ENCODE results near the gene CAVIN1.
"Not testable (repeated sequence)": the region's sequence is repeated elsewhere in the genome, so short reads cannot be mapped to it uniquely, and the experiment has no call there.

Gene CAVIN1

DNA sequence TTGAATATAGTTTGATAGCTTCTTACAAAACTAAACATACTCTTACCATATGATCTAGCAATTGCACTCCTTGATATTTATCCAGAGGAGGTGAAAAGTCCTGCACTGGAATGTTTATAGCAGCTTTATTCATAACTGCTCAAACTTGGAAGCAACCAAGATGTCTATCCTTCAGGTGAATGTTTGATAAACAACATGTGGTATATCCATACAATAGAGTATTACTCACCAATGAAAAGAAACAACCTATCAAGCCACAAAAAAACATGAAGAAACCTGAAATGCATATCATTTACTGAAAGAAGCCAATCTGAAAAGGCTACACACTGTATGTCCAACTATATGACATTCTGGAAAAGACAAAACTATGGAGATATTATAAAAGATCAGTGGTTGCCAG is 50.9 kb downstream of the CAVIN1 start:
- no peak for DNase-seq

DNA sequence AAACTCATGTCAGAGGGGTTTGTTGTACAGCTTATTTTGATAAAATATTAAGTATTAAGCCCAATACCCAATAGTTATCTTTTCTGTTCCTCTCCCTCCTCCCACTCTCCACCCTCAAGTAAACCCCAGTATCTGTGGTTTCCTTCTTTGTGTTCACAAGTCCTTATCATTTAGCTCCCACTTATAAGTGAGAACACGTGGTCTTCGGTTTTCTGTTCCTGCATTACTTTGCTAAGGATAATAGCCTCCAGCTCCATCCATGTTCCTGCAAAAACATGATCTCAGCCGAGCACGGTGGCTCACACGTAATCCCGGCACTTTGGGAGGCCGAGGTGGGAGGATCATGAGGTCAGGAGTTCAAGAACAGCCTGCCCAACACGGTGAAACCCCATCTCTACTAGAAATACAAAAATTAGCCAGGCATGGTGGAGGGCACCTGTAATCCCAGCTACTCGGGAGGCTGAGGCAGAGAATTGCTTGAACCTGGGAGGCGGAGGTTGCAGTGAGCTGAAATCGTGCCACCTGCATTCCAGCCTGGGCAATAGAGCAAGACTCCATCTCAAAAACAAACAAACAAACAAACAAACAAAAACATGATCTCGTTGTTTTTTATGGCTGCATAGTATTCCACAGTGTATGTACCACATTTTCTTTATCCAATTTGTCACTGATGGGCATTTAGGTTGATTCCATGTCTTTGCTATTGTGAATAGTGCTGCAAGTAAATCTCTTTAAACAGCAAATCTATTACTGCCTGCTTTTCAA is 54.1 kb downstream of the CAVIN1 start:
- DNase-seq: not testable (repeated sequence)

DNA sequence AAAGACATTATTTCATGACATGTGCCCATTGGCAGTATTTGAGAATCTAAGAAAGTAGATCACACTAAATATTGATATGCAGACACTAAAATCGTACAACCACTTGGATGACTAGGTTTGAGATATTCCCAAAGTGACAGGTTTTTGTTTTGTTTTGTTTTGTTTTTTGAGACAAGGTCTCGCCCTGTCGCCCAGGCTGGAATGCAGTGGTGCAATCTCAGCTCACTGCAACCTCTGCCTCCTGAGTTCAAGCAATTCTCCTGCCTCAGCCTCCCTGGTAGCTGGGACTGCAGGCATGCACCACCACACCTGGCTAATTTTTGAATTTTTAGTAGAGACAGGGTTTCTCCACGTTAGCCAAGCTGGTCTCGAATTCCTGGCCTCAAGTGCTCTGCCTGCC is 54.7 kb downstream of the CAVIN1 start:
- DNase-seq: not testable (repeated sequence)

DNA sequence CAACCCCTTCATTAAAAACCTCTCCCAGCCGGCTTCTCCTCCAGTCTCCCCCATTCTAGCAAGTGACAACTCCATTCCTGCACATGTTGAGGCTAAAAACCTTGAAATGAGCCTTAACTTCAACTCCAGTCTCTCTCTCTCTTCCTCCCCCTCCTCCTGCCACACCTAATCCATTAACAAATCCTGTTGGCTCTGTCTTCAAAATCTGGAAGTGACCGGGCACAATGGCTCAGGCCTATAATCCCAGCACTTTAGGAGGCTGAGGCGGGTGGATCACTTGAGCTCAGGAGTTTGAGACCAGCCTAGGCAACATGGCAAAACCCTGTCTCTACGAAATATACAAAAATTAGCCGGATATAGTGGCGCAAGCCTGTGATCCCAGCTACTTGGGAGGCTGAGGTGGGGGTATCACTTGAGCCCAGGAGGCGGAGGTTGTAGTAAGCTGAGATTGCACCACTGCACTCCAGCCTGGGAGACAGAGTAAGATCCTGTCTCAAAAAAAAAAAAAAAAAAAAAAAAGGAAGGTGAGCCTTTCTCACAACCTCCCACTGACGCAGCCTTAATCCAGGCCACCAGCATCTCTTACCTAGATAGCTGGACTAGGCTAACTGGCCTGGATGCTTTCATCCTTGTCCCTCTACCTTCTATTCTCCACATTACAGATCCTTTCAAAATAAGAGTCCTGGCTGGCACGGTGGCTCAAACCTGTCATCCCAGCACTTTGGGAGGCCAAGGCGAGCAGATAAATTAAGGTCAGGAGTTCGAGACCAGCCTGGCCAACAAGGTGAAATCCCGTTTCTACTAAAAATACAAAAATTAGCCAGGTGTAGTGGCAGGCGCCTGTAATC is 56.7 kb downstream of the CAVIN1 start:
- DNase-seq: not testable (repeated sequence)

DNA sequence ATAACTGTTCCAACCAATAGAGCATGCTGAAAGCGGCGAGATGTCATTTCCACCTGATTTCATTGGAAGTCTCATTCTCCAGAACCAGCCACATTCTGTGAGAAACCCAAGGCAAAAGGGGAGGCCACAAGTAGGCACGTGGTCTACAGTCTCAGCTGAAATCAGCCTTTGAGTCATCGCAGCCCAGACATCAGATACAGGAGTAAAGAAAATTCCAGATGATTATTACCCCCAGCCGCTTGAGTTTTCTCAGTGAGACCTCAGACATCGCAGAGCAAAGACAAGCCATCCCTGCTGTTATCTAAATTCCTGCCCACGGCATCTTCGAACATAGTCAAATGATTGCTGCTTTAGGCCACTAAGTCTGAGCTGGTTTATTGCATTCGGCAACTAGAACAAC is 57.9 kb downstream of the CAVIN1 start:
- no peak for DNase-seq

DNA sequence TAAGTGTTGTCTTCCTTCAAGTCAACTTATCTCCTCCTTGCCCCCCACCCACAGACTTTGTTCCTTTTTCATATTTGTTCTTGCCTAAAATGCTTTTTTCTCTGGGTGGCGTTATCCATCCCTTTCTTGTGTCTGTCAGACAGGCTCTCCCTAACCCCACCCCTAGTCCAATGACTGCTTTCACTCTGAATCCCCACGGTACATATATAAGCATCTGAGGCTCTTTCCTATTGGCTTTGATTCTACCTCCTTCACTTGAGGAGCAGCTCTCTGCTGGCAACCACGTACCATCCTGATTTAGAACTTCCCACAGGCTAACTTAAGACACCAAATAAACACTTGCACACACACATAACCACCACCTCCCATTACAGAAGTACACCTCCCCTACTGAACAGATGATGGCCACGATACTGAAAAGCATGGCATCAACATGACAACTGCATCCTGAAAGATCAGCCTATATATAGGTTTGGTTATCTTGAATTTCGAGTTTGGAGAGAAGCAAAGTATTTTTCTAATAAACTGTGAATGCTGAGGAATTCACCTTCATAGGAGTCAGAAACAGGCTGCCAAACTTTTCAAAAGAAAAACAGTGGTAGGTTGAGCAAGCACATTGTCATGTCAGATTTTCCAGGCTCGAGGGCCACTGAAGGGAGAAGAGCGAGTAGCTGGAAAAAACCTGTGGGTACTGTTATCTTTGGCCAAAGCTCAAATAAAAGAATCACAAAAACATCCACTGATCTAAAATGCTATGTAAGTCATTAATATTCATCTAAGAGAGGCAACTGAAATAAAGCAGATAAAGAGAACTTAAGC is 59.1 kb downstream of the CAVIN1 start:
- no peak for DNase-seq

DNA sequence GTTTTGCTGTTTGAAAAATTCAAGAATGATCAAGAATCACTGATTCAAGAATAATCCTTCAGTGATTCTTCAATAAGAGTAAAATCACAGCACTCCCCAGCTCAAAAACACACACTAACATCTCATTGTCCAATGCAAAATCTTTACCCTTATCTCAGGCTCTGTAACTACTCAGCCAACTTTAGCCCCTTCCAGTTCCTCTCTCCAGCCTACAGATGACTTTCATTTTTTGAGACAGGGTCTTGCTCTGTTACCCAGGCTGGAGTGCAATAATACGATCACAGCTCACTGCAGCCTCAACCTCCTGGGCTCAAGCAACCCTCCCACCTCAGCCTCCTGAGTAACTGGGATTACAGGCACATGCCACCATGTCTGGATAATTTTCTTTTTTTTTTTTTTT is 59.8 kb downstream of the CAVIN1 start:
- DNase-seq: no peak

DNA sequence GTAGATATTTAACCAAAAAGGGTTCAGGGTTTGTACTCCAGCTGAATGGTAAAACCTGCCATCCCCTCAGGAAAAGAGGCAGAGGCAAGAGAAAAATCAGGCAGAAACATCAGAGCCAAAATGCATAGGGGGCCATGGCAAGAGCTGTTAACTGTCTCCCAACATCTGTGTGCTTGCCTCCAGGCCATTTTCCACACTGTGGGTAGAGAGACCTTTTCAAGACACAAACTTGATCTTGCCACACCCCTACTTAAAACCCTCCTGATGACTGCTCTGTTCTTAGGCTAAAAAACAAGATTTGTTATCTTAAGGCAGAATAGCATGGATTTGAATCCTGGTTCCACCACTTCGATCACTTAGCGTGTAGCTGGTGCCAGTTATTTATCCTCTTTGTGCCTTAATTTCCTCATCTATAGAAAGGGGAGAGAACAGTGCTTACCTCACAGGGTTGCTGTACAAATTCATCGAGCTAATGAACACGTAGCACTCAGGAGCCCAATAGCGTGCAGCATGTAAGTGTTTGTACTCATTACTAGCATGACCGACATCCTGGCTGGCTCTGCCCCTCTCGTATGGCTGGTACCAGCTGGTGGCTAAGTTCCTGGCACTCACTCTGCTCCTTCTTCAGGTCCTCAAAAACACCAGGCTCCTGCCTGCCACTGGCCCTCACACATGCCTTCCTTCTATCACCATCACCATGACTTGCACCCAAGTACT is 60.7 kb downstream of the CAVIN1 start:
- no peak for DNase-seq

DNA sequence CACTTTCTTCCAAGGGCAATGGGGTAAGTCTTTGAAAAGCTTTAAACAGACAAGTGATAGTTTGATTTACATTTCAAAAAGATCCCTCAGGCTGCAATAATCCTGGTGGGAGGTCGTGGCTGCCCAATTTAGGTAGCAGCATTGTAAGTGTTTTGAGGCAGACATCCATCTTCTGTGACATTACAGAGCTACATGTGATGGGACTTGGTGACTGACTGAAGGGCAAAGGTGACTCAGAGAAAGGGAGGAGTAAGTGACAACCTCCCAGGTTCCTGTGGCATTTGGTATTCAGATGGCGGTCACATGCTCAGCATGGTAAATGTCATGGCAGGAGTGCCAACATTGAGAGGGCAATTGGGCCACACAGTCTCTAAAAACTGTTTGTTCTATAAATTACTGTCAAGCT is 61.3 kb downstream of the CAVIN1 start:
- DNase-seq: no peak

DNA sequence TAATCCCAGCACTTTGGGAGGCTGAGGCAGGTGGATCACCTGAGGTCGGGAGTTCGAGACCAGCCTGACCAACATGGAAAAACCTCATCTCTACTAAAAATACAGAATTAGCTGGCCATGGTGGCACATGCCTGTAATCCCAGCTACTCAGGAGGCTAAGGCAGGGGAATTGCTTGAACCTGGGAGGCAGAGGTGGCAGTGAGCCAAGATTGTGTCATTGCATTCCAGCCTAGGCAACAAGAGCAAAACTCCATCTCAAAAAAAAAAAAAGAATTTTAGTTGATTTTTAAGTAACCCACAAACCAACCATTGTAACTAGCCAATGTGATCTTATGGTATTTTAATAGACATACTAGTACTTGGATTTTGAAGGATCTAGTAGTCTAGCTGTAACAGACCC is 62.7 kb downstream of the CAVIN1 start:
- not testable (repeated sequence) for DNase-seq

DNA sequence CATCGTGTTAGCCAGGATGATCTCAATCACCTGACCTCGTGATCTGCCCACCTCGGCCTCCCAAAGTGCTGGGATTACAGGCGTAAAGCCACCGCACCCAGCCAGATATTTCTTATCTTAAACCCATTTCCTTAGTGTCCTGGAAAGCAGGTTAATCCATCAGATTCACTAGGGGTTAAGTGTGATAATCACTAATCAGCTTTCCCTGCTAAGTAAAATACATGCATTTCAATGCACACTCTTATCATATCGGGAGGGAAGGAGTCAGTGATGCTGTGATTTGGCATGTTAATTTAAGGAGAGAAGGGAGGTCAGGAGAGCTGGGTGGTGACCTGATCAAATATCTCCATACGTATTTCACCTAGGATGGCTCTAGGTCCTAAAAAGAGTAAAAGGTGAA is 63.9 kb downstream of the CAVIN1 start:
- DNase-seq: no peak

DNA sequence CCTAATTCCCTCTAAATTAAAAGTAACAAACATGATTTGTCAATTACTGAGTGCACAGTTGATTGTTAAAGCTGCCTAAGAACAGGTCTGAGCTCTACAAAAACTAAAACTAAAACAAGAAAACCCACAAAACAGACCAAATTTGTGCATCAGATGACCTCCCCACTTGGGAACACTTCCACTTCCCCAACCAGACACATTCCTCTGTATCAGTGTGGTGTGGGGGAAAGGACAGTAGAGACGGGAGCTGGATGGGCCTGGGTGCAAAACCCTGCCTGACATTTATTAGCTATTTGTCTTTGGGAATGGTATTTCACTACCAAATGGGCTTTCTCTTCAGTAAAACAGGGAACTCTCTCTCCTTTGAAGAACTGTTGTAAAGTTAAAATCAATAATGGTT is 64.6 kb downstream of the CAVIN1 start:
- no peak for DNase-seq

DNA sequence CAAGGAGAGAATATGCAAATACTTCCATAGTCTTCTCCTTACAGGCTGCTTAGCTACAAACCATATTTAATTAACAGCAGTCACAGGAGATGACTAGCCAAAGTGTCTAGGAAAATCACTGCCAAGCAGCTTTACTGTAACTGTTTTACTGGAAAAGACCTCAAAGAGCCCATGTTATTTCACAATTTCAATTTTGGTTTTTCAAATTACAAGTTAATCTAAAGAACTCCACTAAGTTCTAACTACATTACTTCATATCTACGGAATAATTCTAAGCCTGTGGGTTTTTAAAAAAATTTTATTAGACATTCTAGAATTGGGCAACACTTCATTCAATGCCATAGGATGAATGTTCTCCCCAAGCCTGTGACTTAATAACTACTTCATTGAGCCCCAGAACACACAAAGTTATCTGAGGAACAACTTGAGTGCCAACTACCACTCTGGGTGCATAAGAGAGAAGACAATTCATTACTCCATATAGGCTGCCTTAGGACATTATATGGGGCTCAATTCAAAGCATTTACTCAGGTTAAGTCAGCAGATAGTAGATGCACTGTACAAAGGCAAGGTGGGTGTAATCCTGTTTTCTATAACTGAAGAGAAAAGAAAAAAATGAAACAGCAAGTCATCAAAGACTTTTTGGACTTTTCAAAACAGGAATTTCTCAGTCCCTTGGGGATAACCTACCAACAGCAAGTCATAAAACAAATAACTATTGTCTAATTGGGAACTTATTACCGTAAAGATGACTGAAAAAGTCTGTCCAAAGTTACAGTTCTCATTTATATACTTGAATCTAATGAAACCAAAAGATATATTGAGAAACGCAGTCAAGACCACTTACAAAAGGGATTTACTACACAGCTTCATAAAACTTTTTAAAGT is 67.9 kb downstream of the CAVIN1 start:
- no peak for DNase-seq
